ENCODE data around the gene SPATA32.

DNA sequence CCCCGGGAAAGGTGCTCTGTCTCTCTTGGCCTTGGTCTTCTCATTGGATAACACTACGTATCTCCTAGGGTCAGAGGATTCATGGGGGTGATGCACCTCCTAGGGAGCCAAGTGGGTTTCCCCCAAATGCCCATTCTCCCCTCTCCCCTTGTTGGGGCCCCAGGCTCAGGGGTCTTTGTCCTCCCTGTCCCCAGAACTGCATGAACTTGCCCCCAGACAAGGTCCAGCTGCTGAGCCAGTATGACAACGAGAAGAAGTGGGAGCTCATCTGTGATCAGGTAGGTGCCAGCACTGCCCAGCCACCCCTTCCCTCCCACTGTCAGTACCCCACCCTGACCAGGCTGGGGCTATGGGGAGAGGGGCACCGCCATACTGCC is 31.5 kb downstream of the SPATA32 start:
- TF ChIP-seq NANOG (IDR thresholded peaks at IDR 0.05; ENCODE audit: borderline replicate concordance) (no peak), POLR2AphosphoS5 (IDR thresholded peaks at IDR 0.05; ENCODE audit: low read depth) (no peak), CTCF (conservative IDR thresholded peaks at IDR 0.05; ENCODE audit: low read depth in 2 of 2) (no peak), EZH2 (IDR thresholded peaks at IDR 0.05; ENCODE audit: low read depth, unreplicated experiment) (no peak), CREB1 (CRISPR knock-in tag; IDR thresholded peaks at IDR 0.05; ENCODE audit: low read depth) (no peak), EZH2phosphoT487 (IDR thresholded peaks at IDR 0.05; ENCODE audit: unreplicated experiment) (no peak), ZNF331 (CRISPR knock-in tag; IDR thresholded peaks at IDR 0.05; ENCODE audit: low read depth) (no peak), ZNF462 (CRISPR knock-in tag; IDR thresholded peaks at IDR 0.05) (no peak), JUNB (IDR thresholded peaks at IDR 0.05; ENCODE audit: unreplicated experiment) (no peak), STAT1 (IDR thresholded peaks at IDR 0.05; ENCODE audit: unreplicated experiment) (no peak)
- TF ChIP-seq, protein P1, sequence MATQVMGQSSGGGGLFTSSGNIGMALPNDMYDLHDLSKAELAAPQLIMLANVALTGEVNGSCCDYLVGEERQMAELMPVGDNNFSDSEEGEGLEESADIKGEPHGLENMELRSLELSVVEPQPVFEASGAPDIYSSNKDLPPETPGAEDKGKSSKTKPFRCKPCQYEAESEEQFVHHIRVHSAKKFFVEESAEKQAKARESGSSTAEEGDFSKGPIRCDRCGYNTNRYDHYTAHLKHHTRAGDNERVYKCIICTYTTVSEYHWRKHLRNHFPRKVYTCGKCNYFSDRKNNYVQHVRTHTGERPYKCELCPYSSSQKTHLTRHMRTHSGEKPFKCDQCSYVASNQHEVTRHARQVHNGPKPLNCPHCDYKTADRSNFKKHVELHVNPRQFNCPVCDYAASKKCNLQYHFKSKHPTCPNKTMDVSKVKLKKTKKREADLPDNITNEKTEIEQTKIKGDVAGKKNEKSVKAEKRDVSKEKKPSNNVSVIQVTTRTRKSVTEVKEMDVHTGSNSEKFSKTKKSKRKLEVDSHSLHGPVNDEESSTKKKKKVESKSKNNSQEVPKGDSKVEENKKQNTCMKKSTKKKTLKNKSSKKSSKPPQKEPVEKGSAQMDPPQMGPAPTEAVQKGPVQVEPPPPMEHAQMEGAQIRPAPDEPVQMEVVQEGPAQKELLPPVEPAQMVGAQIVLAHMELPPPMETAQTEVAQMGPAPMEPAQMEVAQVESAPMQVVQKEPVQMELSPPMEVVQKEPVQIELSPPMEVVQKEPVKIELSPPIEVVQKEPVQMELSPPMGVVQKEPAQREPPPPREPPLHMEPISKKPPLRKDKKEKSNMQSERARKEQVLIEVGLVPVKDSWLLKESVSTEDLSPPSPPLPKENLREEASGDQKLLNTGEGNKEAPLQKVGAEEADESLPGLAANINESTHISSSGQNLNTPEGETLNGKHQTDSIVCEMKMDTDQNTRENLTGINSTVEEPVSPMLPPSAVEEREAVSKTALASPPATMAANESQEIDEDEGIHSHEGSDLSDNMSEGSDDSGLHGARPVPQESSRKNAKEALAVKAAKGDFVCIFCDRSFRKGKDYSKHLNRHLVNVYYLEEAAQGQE (IDR thresholded peaks at IDR 0.05; ENCODE audit: unreplicated experiment) = no peak
- TF ChIP-seq, protein P2, sequence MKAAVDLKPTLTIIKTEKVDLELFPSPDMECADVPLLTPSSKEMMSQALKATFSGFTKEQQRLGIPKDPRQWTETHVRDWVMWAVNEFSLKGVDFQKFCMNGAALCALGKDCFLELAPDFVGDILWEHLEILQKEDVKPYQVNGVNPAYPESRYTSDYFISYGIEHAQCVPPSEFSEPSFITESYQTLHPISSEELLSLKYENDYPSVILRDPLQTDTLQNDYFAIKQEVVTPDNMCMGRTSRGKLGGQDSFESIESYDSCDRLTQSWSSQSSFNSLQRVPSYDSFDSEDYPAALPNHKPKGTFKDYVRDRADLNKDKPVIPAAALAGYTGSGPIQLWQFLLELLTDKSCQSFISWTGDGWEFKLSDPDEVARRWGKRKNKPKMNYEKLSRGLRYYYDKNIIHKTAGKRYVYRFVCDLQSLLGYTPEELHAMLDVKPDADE (IDR thresholded peaks at IDR 0.05) = no peak
